B cell (primary cell): ENCODE data around the gene ADAMTSL1. TPM values are rescaled to one million over a fixed set of nuclear protein-coding genes. Genes with fewer than 3 reads are reported as not detected.

Experiments used
- ATAC-seq: fragments of 200-7000 bp; cut with Tn5 transposase; one replicate; pipeline ENCODE4 v1.10.0; 2021; ENCODE audit warnings: low read depth, mild to moderate bottlenecking, moderate number of reproducible peaks, moderate library complexity
- CTCF ChIA-PET: fragments of 350-600 bp; sonication (Branson Sonifier 250); formaldehyde crosslinking; loops from one replicate; lab custom pipeline; 2021; ENCODE audit warnings: antibody characterized with exemption, inconsistent platforms; lab: Charles Lee
- POLR2A ChIA-PET: fragments of 350-600 bp; sonication (Branson Sonifier 250); formaldehyde crosslinking; loops from one replicate; lab custom pipeline; 2021; ENCODE audit warnings: antibody characterized with exemption; lab: Charles Lee
- DNase-seq: peaks from one replicate; pipeline ENCODE4 v3.0.0; 2013
- H2AFZ ChIP-seq: 2 replicates; pipeline ENCODE4 v1.6.1; 2012; ENCODE audit warnings: mild to moderate bottlenecking, low read depth, low read length; ENCODE audit not compliant: insufficient read depth, poor library complexity, severe bottlenecking
- H3K27ac ChIP-seq, 2 donors: 1 replicate in 1 of 2; 2 replicates in 1 of 2; pipeline ENCODE4 v1.5.1; 2012 to 2013; ENCODE audit warnings: low read length in 2 of 2, mild to moderate bottlenecking in 2 of 2, moderate library complexity in 1 of 2
- H3K27me3 ChIP-seq, 4 experiments: fragments of 200-600 bp in 1 of 4; sonication (generic) in 1 of 4; replicated peaks in 1 of 4; 1 replicate in 2 of 4; 2 replicates in 2 of 4; pipeline versions ENCODE4 v1.6.1 to v1.7.0; 2013 to 2016; ENCODE audit warnings: low read length in 3 of 4, mild to moderate bottlenecking in 2 of 4, mixed read lengths in 1 of 4, moderate library complexity in 1 of 4; ENCODE audit not compliant: insufficient read depth in 4 of 4, control insufficient read depth in 3 of 4; ENCODE audit errors: control extremely low read depth in 1 of 4
- H3K36me3 ChIP-seq, 2 experiments: replicated peaks in 1 of 2; 1 replicate in 1 of 2; 2 replicates in 1 of 2; pipeline versions ENCODE4 v1.6.1 to v1.7.1; 2013; ENCODE audit warnings: low read length in 1 of 2; ENCODE audit not compliant: insufficient read depth in 2 of 2, control insufficient read depth in 1 of 2; ENCODE audit errors: control extremely low read depth in 1 of 2, extremely low read depth in 1 of 2
- H3K4me1 ChIP-seq, 2 donors: fragments of 200-600 bp in 1 of 2; sonication (generic) in 1 of 2; 1 replicate in 1 of 2; 2 replicates in 1 of 2; pipeline versions ENCODE4 v1.5.1 to v1.6.1; 2013 to 2017; ENCODE audit warnings: low read length in 2 of 2; ENCODE audit not compliant: control insufficient read depth in 2 of 2, insufficient read depth in 2 of 2
- H3K4me2 ChIP-seq: replicated peaks from 2 replicates; pipeline ENCODE3; 2012; ENCODE audit warnings: mild to moderate bottlenecking, low read depth, low read length; ENCODE audit not compliant: poor library complexity, severe bottlenecking
- H3K4me3 ChIP-seq, 5 experiments: fragments of 200-600 bp in 1 of 5; sonication (generic) in 1 of 5; 1 replicate in 3 of 5; 2 replicates in 2 of 5; pipeline versions ENCODE4 v1.5.1 to v1.7.0; 2011 to 2016; ENCODE audit warnings: low read length in 4 of 5, mild to moderate bottlenecking in 4 of 5, low read depth in 2 of 5, control low read depth in 1 of 5, moderate library complexity in 1 of 5; ENCODE audit not compliant: insufficient read depth in 1 of 5; ENCODE audit errors: control extremely low read depth in 1 of 5, extremely low read depth in 1 of 5
- H3K79me2 ChIP-seq: fragments of 200-600 bp; sonication (generic); one replicate; pipeline ENCODE4 v1.6.0; 2016; ENCODE audit warnings: low read length; ENCODE audit not compliant: control insufficient read depth, insufficient read depth
- H3K9ac ChIP-seq: fragments of 200-600 bp; sonication (generic); 2 replicates; pipeline ENCODE4 v1.6.1; 2017; ENCODE audit warnings: mild to moderate bottlenecking, low read length, moderate library complexity
- H3K9me3 ChIP-seq, 3 donors: one replicate each; pipeline versions ENCODE4 v1.6.1 to v1.7.1; 2013; ENCODE audit warnings: low read length in 2 of 3; ENCODE audit not compliant: control insufficient read depth in 2 of 3, insufficient read depth in 1 of 3; ENCODE audit errors: control extremely low read depth in 1 of 3
- H4K20me1 ChIP-seq: 2 replicates; pipeline ENCODE4 v1.6.0; 2012; ENCODE audit warnings: mild to moderate bottlenecking, low read length; ENCODE audit not compliant: insufficient read depth, control insufficient read depth, poor library complexity, severe bottlenecking
- H3K27ac Mint-ChIP-seq: one replicate; pipeline ENCODE4 v1.8.0; 2021; ENCODE audit warnings: mixed read lengths
- H3K27me3 Mint-ChIP-seq: one replicate; pipeline ENCODE4 v1.8.0; 2021; ENCODE audit warnings: mixed read lengths
- H3K4me1 Mint-ChIP-seq: one replicate; pipeline ENCODE4 v1.8.0; 2021; ENCODE audit warnings: mixed read lengths
- H3K4me3 Mint-ChIP-seq: one replicate; pipeline ENCODE4 v1.8.0; 2021; ENCODE audit warnings: mixed read lengths
- H3K9me3 Mint-ChIP-seq: one replicate; pipeline ENCODE4 v1.8.0; 2022; ENCODE audit warnings: mixed read lengths; ENCODE audit not compliant: insufficient read depth
- CTCF ChIP-seq: fragments of 200-600 bp; IDR thresholded peaks from one replicate; pipeline ENCODE4 v1.8.0; 2022; ENCODE audit warnings: antibody characterized with exemption, mild to moderate bottlenecking
- EZH2 ChIP-seq: IDR thresholded peaks from 2 replicates; pipeline ENCODE4 v1.6.1; 2012; ENCODE audit warnings: borderline replicate concordance, low read depth, mild to moderate bottlenecking, moderate library complexity, low read length; ENCODE audit not compliant: insufficient read depth, poor library complexity, severe bottlenecking
- WGBS: methylation state at CpG from one replicate; pipeline ENCODE4 v1.1.5; 2013; ENCODE audit warnings: missing lambda C conversion rate; ENCODE audit not compliant: insufficient coverage; 5-methylcytosine and 5-hydroxymethylcytosine counted together
- intact Hi-C: fragments of 100-400 bp; cut with micrococcal nuclease; formaldehyde crosslinking; loops from one replicate; pipeline ENCODE4 v1.10.0; 2022
- polyA plus RNA-seq: library from polyadenylated mRNA; depleted of rRNA; stranded (reverse); fragments of >200 nt; gene quantifications from 2 replicates; pipeline ENCODE4 v1.2.3, GENCODE V29; 2012
- total RNA-seq, 2 donors: library from RNA; stranded (reverse); fragments of 120-200 nt in 1 of 2; gene quantifications; 1 replicate in 1 of 2; 2 replicates in 1 of 2; pipeline versions ENCODE4 v1.2.3 to v1.2.4, GENCODE V29; 2013 to 2022

Gene ADAMTSL1
- total and polyA plus RNA-seq, 2 donors (not counting 1 experiment from before 2014, with no cell fraction given) = not detected

- H3K4me3 Mint-ChIP-seq = no peak overlapping the region
- no peak overlapping the region for H3K27ac Mint-ChIP-seq
- ChIA-PET POLR2A (no interaction called here), CTCF (no interaction called here)
- Histone ChIP-seq H3K9me3 (no peaks in the 10 kb centered on the region), H4K20me1 (no peaks in the 10 kb centered on the region), H3K36me3 (no peaks in the 10 kb centered on the region), H3K9ac (no peak overlapping the region), H3K27me3 (no peaks in the 10 kb centered on the region), H3K4me1 (no peaks in the 10 kb centered on the region), H3K4me3 (no peak overlapping the region), H3K79me2 (no peaks in the 10 kb centered on the region), H3K27ac (no peak overlapping the region), H2AFZ (no peak overlapping the region), H3K4me2 (no peak overlapping the region)
- no peaks in the 10 kb centered on the region for H3K27me3 Mint-ChIP-seq
- H3K9me3 Mint-ChIP-seq = no peaks in the 10 kb centered on the region
- ATAC-seq (no peak), DNase-seq (no peak)
- intact Hi-C loops = no loop called here
- TF ChIP-seq CTCF (no peak), EZH2 (no peak)
- H3K4me1 Mint-ChIP-seq = no peaks in the 10 kb centered on the region
- 67% methylated on average over 2 of the region's 5 CpGs for WGBS
These were observed 355.9 kb downstream of the ADAMTSL1 start for GRCh38 chr9:18829873-18830272.

DNA sequence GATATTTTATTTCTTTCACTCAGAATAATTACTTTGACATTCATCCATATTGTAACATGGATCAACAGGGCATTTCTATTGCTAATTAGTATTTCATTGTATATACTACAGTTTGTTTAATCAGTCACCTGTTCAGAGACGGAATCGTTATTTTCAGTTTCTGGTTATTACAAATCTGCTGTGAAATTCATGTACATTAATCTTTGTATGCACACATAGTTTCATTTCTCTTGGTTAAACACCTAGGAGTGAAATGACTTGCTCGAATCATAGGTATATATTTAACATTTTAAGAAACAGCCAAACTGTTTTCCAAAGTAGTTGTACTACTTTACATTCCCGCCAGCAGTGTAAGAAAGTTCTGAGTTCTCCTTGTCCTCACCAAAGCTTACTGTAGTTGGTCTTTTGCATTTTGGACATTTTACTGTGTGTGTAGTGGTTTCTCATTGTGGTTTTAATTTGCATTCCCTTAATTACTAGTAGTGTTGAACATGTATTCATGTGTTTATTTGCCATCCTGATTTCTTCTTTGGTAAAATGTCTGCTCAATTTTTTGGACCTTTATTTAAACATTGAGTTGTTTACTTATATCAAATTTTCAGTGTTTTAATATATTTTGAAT is 360.9 kb downstream of the ADAMTSL1 start:
- no peaks in the 10 kb centered on the region for H3K79me2 ChIP-seq
- Mint-ChIP-seq H3K9me3 (no peaks in the 10 kb centered on the region), H3K4me1 (no peaks in the 10 kb centered on the region), H3K27me3 (no peaks in the 10 kb centered on the region), H3K4me3 (no peak overlapping the region), H3K27ac (no peak overlapping the region)
- H3K27ac ChIP-seq = no peak overlapping the region
- ChIA-PET POLR2A (no interaction called here), CTCF (no interaction called here)
- TF ChIP-seq EZH2 = no peak
- no peak for TF ChIP-seq CTCF
- DNase-seq = no peak
- WGBS = no CpG with 5 or more reads among the region's 4 CpGs
- no peaks in the 10 kb centered on the region for H4K20me1 ChIP-seq
- H3K27me3 ChIP-seq = no peaks in the 10 kb centered on the region
- no peak overlapping the region for H3K4me2 ChIP-seq
- peaks cover 0 to 3% (median 0%) of the 10 kb centered on the region in 3 donors for H3K9me3 ChIP-seq
- no peak for ATAC-seq
- no peaks in the 10 kb centered on the region for H3K4me1 ChIP-seq
- H3K4me3 ChIP-seq = no peak overlapping the region
- no peak overlapping the region for H3K9ac ChIP-seq
- H3K36me3 ChIP-seq = no peaks in the 10 kb centered on the region
- intact Hi-C loops = no loop called here
- H2AFZ ChIP-seq = no peak overlapping the region
